ENCODE measurements around the gene CCNY.

The CCNY gene

DNA sequence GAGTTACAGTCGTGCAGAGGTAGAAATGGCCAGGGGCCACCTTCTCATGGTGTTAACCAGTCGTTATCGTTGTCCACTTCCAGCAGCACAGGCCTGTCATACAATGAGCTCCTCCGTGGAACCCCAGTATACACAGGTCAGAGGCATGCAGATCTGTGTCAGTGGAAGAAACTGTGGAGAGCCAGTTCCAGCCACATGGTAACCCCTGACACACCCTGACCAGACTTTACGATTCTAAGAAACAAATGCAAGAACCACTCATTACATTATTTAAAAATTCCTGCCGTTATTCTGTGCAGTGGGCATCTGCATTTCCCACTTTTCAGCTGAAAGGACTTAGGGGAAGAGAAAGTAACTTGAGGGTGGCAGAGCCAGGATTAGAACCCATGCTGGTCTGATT, 245.3 kb downstream of the CCNY start:
- Histone ChIP-seq H3K36me3 (replicated peaks; ENCODE audit: insufficient read depth, low read length) (no peaks in the 10 kb centered on the region), H3K27ac (ENCODE audit: low read length) (no peak overlapping the region), H3K9me2 (replicated peaks; ENCODE audit: insufficient read depth, low read length) (no peaks in the 10 kb centered on the region), H3K4me1 (ENCODE audit: low read length) (no peaks in the 10 kb centered on the region), H3K9me3 (replicated peaks; ENCODE audit: insufficient read depth, low read length) (no peaks in the 10 kb centered on the region), H3K4me2 (ENCODE audit: low read depth, low read length) (no peak overlapping the region), H2AFZ (ENCODE audit: low read length) (no peak overlapping the region), H3K79me2 (ENCODE audit: low read length) (no peaks in the 10 kb centered on the region), H3K27me3 (replicated peaks; ENCODE audit: insufficient read depth, low read length) (no peaks in the 10 kb centered on the region), H3K4me3 (ENCODE audit: low read length) (no peak overlapping the region), H3K9ac (ENCODE audit: low read length) (no peak overlapping the region), H3F3A (ENCODE audit: insufficient read depth, low read length) (no peaks in the 10 kb centered on the region), H4K20me1 (ENCODE audit: insufficient read depth, low read length) (no peaks in the 10 kb centered on the region)
- DNase-seq, result no peak
- TF ChIP-seq, protein P1, sequence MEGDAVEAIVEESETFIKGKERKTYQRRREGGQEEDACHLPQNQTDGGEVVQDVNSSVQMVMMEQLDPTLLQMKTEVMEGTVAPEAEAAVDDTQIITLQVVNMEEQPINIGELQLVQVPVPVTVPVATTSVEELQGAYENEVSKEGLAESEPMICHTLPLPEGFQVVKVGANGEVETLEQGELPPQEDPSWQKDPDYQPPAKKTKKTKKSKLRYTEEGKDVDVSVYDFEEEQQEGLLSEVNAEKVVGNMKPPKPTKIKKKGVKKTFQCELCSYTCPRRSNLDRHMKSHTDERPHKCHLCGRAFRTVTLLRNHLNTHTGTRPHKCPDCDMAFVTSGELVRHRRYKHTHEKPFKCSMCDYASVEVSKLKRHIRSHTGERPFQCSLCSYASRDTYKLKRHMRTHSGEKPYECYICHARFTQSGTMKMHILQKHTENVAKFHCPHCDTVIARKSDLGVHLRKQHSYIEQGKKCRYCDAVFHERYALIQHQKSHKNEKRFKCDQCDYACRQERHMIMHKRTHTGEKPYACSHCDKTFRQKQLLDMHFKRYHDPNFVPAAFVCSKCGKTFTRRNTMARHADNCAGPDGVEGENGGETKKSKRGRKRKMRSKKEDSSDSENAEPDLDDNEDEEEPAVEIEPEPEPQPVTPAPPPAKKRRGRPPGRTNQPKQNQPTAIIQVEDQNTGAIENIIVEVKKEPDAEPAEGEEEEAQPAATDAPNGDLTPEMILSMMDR (IDR thresholded peaks at IDR 0.05; ENCODE audit: low read length), result no peak
- TF ChIP-seq EZH2phosphoT487 (IDR thresholded peaks at IDR 0.05; ENCODE audit: low read length) (no peak), EZH2 (optimal IDR thresholded peaks at IDR 0.05; ENCODE audit: low read depth, low read length) (no peak)

DNA sequence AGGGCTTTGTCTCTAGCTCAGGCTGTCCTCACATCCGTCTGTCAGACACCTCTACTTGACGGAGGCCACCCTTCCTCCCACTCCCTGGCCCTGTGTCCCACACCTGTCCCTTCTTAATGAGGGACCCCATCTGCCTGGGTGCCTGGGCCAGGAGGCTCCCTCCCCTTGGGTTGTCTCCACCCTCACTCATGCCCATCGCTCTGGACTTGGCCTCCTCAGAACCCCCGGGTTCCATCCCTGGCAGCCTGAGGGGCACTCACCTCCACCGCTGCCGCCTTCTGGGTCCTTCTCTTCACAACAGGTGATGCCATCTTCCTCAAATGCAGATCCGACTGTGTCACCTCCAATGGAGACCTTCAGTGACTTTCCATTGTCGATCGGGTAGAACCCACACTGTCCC, 248.6 kb downstream of the CCNY start:
- H3K79me2 ChIP-seq (ENCODE audit: low read length), result no peaks in the 10 kb centered on the region
- TF ChIP-seq EZH2 (optimal IDR thresholded peaks at IDR 0.05; ENCODE audit: low read depth, low read length) (no peak), EZH2phosphoT487 (IDR thresholded peaks at IDR 0.05; ENCODE audit: low read length) (no peak)
- TF ChIP-seq, protein P1 (IDR thresholded peaks at IDR 0.05; ENCODE audit: low read length), result no peak

DNA sequence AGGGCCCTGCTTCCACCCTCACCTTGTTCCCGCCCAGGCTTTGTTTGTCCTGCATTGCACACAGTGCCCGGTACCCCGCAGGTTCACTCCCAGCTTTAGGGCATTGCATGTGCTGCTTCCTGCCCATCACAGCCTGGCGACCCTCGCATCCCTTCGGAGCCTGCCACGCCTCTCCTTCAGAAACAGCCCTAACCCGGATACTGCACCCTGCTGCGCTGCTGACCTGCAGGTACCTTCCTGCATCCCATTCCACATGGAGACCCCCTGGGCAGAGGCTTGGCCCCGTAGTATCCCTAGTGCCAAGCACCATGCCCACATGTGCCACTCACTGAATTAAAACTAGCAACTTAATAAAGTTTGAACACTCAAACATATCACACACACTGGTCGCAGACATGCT, 249.0 kb downstream of the CCNY start:
- TF ChIP-seq EZH2 (optimal IDR thresholded peaks at IDR 0.05; ENCODE audit: low read depth, low read length) (no peak), EZH2phosphoT487 (IDR thresholded peaks at IDR 0.05; ENCODE audit: low read length) (no peak)
- TF ChIP-seq, protein P1 (IDR thresholded peaks at IDR 0.05; ENCODE audit: low read length), result no peak

More for the DNA sequence above, 248.6 kb downstream of the CCNY start:
- H3F3A ChIP-seq (ENCODE audit: insufficient read depth, low read length), result no peaks in the 10 kb centered on the region
- H3K36me3 ChIP-seq (replicated peaks; ENCODE audit: insufficient read depth, low read length), result no peaks in the 10 kb centered on the region
- H3K4me2 ChIP-seq (ENCODE audit: low read depth, low read length), result no peak overlapping the region
- H3K4me3 ChIP-seq (ENCODE audit: low read length), result no peak overlapping the region
- H3K9ac ChIP-seq (ENCODE audit: low read length), result no peak overlapping the region
- no peaks in the 10 kb centered on the region for H3K27me3 ChIP-seq (replicated peaks; ENCODE audit: insufficient read depth, low read length)
- no peaks in the 10 kb centered on the region for H3K4me1 ChIP-seq (ENCODE audit: low read length)
- no peak overlapping the region for H2AFZ ChIP-seq (ENCODE audit: low read length)
- no peaks in the 10 kb centered on the region for H3K9me2 ChIP-seq (replicated peaks; ENCODE audit: insufficient read depth, low read length)
- H3K27ac ChIP-seq (ENCODE audit: low read length), result no peak overlapping the region
- no peak for DNase-seq
- no peaks in the 10 kb centered on the region for H4K20me1 ChIP-seq (ENCODE audit: insufficient read depth, low read length)
- H3K9me3 ChIP-seq (replicated peaks; ENCODE audit: insufficient read depth, low read length), result no peaks in the 10 kb centered on the region

More for the DNA sequence above, 249.0 kb downstream of the CCNY start:
- no peak overlapping the region for H3K9ac ChIP-seq (ENCODE audit: low read length)
- H4K20me1 ChIP-seq (ENCODE audit: insufficient read depth, low read length), result no peaks in the 10 kb centered on the region
- no peaks in the 10 kb centered on the region for H3K4me1 ChIP-seq (ENCODE audit: low read length)
- no peaks in the 10 kb centered on the region for H3K79me2 ChIP-seq (ENCODE audit: low read length)
- no peaks in the 10 kb centered on the region for H3K27me3 ChIP-seq (replicated peaks; ENCODE audit: insufficient read depth, low read length)
- no peak for DNase-seq
- no peaks in the 10 kb centered on the region for H3K9me2 ChIP-seq (replicated peaks; ENCODE audit: insufficient read depth, low read length)
- no peaks in the 10 kb centered on the region for H3F3A ChIP-seq (ENCODE audit: insufficient read depth, low read length)
- H2AFZ ChIP-seq (ENCODE audit: low read length), result no peak overlapping the region
- H3K4me3 ChIP-seq (ENCODE audit: low read length), result no peak overlapping the region
- H3K9me3 ChIP-seq (replicated peaks; ENCODE audit: insufficient read depth, low read length), result no peaks in the 10 kb centered on the region
- no peak overlapping the region for H3K27ac ChIP-seq (ENCODE audit: low read length)
- H3K4me2 ChIP-seq (ENCODE audit: low read depth, low read length), result no peak overlapping the region
- no peaks in the 10 kb centered on the region for H3K36me3 ChIP-seq (replicated peaks; ENCODE audit: insufficient read depth, low read length)

Measured in MM.1S (cell line).